IPS DF 6.9 (cell line): ENCODE measurements around the gene WNT10A.

Experiments used
- DNase-seq: peaks from one replicate; pipeline ENCODE4 v3.0.0-alpha.2; 2013; ENCODE audit warnings: low read depth, low spot score
- H3K27ac ChIP-seq: one replicate; pipeline ENCODE4 v1.5.1; 2013; ENCODE audit warnings: low read length, control low read depth
- H3K27me3 ChIP-seq: 2 replicates; pipeline ENCODE4 v1.6.1; 2013; ENCODE audit warnings: mild to moderate bottlenecking, low read length; ENCODE audit not compliant: control insufficient read depth, insufficient read depth
- H3K36me3 ChIP-seq: 2 replicates; pipeline ENCODE4 v1.6.1; 2013; ENCODE audit warnings: low read length; ENCODE audit not compliant: control insufficient read depth, insufficient read depth
- H3K4me1 ChIP-seq: 2 replicates; pipeline ENCODE4 v1.6.1; 2013; ENCODE audit warnings: low read length; ENCODE audit not compliant: control insufficient read depth, insufficient read depth
- H3K4me3 ChIP-seq: 2 replicates; pipeline ENCODE4 v1.5.1; 2013; ENCODE audit warnings: mild to moderate bottlenecking, low read length
- H3K9me3 ChIP-seq: 2 replicates; pipeline ENCODE4 v1.6.1; 2013; ENCODE audit warnings: low read length, inconsistent platforms; ENCODE audit not compliant: control insufficient read depth, insufficient read depth
- WGBS: extraction: QIAGEN DNeasy Blood & Tissue Kit; methylation state at CpG from one replicate; pipeline ENCODE4 v1.1.7; 2013; ENCODE audit warnings: mixed read lengths, missing lambda C conversion rate; ENCODE audit not compliant: insufficient read length, insufficient coverage; 5-methylcytosine and 5-hydroxymethylcytosine counted together

Gene WNT10A

DNA sequence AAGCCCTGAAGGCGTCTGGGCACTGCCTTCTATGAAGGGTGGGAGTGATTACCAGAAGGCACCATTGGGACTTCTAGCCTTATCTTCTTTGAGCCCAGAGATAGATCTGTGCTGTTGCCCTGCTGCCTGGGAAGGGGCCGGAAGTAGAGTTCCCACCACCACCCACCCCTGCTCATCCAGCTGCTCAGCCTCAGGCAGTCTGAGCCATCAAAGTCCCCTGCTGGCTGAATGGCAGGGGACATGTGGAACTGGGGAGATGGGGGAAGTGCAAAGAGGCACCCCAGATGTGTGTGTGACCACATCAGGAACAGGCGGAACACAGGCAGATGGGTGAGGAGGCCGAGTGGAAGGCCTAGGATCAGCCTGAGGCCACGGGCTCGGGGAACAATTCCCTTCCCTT is 3.3 kb upstream of the WNT10A start:
- Histone ChIP-seq H3K27ac (no peak overlapping the region), H3K27me3 (peaks cover 96% of the 10 kb centered on the region), H3K9me3 (no peaks in the 10 kb centered on the region), H3K36me3 (no peaks in the 10 kb centered on the region), H3K4me1 (peaks cover 9% of the 10 kb centered on the region), H3K4me3 (no peak overlapping the region)
- DNase-seq, result no peak
- no CpG with 5 or more reads among the region's 6 CpGs for WGBS

GRCh38 chr2:218877891-218878290 is 2.8 kb upstream of the WNT10A start:
- no CpG with 5 or more reads among the region's 5 CpGs for WGBS
- H3K27me3 ChIP-seq, result peaks cover 96% of the 10 kb centered on the region

DNA sequence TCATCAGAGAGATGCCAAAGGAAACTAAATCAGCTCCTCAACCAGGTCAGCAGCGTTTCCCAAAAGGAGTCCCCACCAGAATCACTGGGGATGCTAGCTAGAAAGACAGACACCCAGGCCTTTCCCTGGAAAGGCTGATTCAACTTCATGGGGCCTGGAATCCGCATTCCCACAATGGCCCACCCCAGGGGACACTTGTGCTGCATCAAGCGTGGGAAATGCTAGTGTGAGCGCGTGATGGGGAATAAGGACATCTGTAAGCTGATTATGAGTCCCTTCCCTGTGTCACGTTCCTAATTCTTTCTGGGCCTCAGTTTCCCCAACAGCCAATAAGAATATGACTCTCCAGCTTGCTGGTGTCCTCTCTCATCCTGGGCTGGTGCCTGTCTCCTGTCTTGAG is 2.2 kb upstream of the WNT10A start:
- Histone ChIP-seq H3K27ac (no peak overlapping the region), H3K4me3 (no peak overlapping the region), H3K4me1 (peaks cover 7% of the 10 kb centered on the region), H3K9me3 (no peaks in the 10 kb centered on the region), H3K27me3 (peaks cover 94% of the 10 kb centered on the region), H3K36me3 (no peaks in the 10 kb centered on the region)
- WGBS, result no CpG with 5 or more reads among the region's 6 CpGs
- DNase-seq, result no peak

More at GRCh38 chr2:218877891-218878290, 2.8 kb upstream of the WNT10A start:
- DNase-seq, result no peak
- no peaks in the 10 kb centered on the region for H3K36me3 ChIP-seq
- H3K4me3 ChIP-seq, result no peak overlapping the region
- H3K27ac ChIP-seq, result no peak overlapping the region
- peaks cover 9% of the 10 kb centered on the region for H3K4me1 ChIP-seq
- H3K9me3 ChIP-seq, result no peaks in the 10 kb centered on the region

DNA sequence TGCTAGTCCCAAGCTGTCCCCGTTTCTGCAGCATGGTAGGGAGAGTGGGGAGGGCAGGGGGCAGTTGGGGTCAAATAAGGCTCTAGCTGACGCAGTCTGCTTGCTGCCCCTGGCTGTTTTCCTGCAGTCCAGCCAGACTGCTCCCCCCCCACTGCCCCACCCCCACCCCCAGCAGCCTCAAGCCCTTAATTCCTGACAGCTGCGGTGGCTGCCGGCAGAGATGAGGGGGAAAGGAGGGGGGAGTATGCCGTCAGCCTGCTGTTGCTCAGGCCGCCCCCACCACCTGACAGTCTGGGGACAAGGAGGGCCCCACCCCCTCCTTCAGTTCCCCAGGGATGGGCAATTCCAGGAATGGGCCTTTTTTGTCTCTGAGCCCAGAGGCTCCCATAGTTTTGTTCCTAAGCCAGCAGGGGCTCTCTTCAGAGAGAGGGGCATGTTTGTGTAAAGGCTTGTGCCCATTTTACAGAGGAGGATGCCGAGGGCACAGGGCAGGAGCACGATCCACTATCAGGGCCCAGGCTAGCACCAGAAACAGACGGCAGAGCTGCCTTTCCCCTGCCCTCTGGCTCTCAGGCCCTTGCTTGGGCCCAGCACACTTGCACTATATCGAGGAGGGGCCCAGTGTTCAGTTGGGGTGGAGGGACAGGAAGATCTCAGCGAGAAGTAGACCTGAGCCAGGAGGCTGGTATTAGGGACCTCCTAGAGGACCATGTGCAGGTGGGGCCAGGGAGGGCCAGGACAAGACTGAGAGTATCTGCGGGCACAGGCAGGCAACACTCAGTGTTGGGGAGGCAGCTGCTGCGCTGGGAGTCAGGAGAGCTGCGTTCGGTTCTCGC is 1.5 kb upstream of the WNT10A start:
- Histone ChIP-seq H3K36me3 (no peaks in the 10 kb centered on the region), H3K27me3 (peaks cover 93% of the 10 kb centered on the region), H3K4me1 (peaks cover 7% of the 10 kb centered on the region), H3K4me3 (no peak overlapping the region), H3K9me3 (no peaks in the 10 kb centered on the region), H3K27ac (no peak overlapping the region)
- no peak for DNase-seq
- WGBS, result no CpG with 5 or more reads among the region's 16 CpGs

DNA sequence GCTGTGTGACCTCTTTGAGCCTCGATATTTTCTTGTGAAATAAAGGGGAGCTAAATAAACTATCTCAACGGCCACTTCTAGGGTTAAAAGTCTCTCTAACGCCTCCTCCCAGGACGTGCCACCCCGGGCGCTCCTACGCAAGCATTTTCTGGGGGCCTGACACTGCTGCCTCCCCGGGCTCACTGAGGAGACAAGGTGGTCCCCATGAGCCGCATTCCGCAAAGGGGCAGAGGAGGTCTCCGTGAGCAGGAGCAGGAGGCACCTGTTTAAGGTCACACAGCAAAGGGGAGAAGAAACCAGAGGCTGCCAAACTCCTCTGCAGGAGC is 913 bp upstream of the WNT10A start:
- Histone ChIP-seq H3K36me3 (no peaks in the 10 kb centered on the region), H3K9me3 (no peaks in the 10 kb centered on the region), H3K4me3 (no peak overlapping the region), H3K27me3 (peaks cover 93% of the 10 kb centered on the region), H3K27ac (no peak overlapping the region), H3K4me1 (peaks cover 7% of the 10 kb centered on the region)
- WGBS, result no CpG with 5 or more reads among the region's 11 CpGs
- DNase-seq, result no peak

DNA sequence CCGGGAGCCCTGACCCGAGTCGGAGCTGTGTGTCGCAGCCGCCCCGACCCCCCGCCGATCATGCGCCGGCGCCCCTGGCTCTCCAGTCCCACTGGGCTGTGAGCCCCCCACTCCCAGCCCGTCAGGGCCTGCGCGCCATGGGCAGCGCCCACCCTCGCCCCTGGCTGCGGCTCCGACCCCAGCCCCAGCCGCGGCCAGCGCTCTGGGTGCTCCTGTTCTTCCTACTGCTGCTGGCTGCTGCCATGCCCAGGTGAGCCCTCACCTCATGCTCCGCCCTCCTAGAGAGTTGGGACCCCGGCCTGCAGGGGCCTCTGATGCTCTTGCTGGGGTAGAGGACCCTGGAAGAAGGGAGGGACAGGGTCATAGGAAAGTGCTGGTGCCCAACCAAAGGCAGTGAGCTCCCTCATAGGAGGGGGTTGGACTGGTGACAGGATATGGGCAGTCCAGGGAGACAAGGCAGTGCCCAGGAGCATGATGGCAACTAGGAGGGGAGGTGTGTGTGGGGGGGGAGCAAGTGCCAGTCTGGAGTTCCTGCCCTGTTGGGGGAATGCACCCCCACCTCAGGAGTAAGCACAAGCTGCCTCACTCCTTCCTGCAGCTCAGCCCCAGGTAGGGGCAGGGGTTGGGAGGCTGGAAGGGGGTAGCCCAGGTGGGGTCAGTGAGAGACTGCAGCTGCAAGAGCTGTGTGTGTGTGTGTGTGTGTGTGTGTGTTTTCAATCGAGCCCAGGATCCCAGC is 375 bp downstream of the WNT10A start:
- Histone ChIP-seq H3K4me3 (no peak overlapping the region), H3K36me3 (no peaks in the 10 kb centered on the region), H3K27ac (no peak overlapping the region), H3K27me3 (peaks cover 95% of the 10 kb centered on the region), H3K9me3 (no peaks in the 10 kb centered on the region), H3K4me1 (peaks cover 7% of the 10 kb centered on the region)
- no CpG with 5 or more reads among the region's 24 CpGs for WGBS
- DNase-seq, result no peak

DNA sequence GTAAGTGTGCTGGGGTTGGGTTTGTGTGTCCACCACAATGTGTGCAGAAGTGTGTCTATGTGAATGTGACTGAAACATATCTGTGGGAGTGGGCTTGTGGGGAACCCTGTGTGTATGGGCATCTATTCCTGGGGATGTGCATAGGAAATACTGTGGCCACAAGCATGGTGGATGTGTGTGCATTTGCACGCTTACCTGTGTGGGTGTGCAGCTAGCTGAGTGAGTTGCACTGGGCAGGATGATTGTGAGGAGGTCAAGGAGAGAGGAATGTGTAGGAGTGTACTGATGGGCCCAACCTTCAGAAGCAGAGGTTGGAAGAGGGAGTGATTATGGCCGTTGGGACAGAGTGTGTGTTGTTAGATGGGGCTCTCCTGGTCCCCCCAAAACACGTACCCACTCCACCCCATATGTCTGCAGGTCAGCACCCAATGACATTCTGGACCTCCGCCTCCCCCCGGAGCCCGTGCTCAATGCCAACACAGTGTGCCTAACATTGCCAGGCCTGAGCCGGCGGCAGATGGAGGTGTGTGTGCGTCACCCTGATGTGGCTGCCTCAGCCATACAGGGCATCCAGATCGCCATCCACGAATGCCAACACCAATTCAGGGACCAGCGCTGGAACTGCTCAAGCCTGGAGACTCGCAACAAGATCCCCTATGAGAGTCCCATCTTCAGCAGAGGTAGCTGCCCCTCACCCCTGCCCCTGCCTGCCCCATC is 1.2 kb downstream of the WNT10A start:
- H3K4me1 ChIP-seq, result peaks cover 5% of the 10 kb centered on the region
- no peaks in the 10 kb centered on the region for H3K9me3 ChIP-seq
- no peak overlapping the region for H3K4me3 ChIP-seq
- WGBS, result no CpG with 5 or more reads among the region's 13 CpGs
- H3K27ac ChIP-seq, result no peak overlapping the region
- H3K36me3 ChIP-seq, result no peaks in the 10 kb centered on the region
- no peak for DNase-seq
- peaks cover 94% of the 10 kb centered on the region for H3K27me3 ChIP-seq

- no peak overlapping the region for H3K27ac ChIP-seq
- no peak overlapping the region for H3K4me3 ChIP-seq
- no peaks in the 10 kb centered on the region for H3K36me3 ChIP-seq
- WGBS, result no CpG with 5 or more reads among the region's 1 CpG
- H3K4me1 ChIP-seq, result peaks cover 5% of the 10 kb centered on the region
- no peaks in the 10 kb centered on the region for H3K9me3 ChIP-seq
- H3K27me3 ChIP-seq, result peaks cover 94% of the 10 kb centered on the region
- no peak for DNase-seq
These were observed 1.8 kb downstream of the WNT10A start for GRCh38 chr2:218882461-218882816.

DNA sequence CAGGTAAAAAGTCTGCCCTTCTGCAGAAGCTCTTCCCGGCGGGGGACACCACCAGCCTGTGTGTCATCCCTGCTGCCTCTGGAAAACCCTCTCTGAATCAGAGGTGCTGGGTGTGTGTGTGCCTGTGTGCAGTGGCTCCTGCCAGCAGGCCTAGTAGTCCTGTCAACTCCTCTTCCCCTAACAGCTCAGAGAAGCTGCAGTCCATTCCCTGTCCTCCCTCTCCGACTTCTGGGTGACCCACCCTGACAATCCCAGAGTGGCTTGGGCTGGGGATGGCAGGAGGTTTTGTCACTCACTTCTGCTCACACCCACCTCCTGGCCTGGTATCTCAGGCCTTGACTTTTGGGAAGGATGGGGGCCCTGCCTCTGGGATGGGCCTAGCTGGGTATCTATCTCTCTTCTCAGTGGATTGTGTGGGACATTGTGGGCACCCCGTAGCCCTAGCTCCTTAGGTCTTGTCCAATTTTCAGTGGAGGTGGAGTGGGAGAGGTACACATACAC is 2.3 kb downstream of the WNT10A start:
- Histone ChIP-seq H3K27ac (no peak overlapping the region), H3K27me3 (peaks cover 91% of the 10 kb centered on the region), H3K36me3 (no peaks in the 10 kb centered on the region), H3K4me3 (no peak overlapping the region), H3K4me1 (peaks cover 5% of the 10 kb centered on the region), H3K9me3 (no peaks in the 10 kb centered on the region)
- WGBS, result no CpG with 5 or more reads among the region's 4 CpGs
- DNase-seq, result no peak
